Upper lobe of left lung (tissue), 4 donors: ENCODE results near the gene IGSF9B.

Source experiments
- POLR2A ChIP-seq, 4 donors: fragments of 450-650 bp; IDR thresholded peaks; one replicate each; pipeline ENCODE4 v1.5.1; 2016 to 2017; ENCODE audit warnings: antibody characterized with exemption in 4 of 4, mild to moderate bottlenecking in 2 of 4
- POLR2AphosphoS5 ChIP-seq, 2 donors: sonication (generic); formaldehyde crosslinking; IDR thresholded peaks; one replicate each; pipeline ENCODE4 v1.5.1; 2017; ENCODE audit warnings: antibody characterized with exemption in 2 of 2
- TF ChIP-seq, protein P1 (sequence below), 6 experiments: fragments of 450-650 bp in 4 of 6; fragments of 200-600 bp in 2 of 6; sonication (generic) in 2 of 6; IDR thresholded peaks; one replicate each; pipeline ENCODE4 v1.5.1; 2016 to 2019; ENCODE audit warnings: antibody characterized with exemption in 6 of 6

DNA sequence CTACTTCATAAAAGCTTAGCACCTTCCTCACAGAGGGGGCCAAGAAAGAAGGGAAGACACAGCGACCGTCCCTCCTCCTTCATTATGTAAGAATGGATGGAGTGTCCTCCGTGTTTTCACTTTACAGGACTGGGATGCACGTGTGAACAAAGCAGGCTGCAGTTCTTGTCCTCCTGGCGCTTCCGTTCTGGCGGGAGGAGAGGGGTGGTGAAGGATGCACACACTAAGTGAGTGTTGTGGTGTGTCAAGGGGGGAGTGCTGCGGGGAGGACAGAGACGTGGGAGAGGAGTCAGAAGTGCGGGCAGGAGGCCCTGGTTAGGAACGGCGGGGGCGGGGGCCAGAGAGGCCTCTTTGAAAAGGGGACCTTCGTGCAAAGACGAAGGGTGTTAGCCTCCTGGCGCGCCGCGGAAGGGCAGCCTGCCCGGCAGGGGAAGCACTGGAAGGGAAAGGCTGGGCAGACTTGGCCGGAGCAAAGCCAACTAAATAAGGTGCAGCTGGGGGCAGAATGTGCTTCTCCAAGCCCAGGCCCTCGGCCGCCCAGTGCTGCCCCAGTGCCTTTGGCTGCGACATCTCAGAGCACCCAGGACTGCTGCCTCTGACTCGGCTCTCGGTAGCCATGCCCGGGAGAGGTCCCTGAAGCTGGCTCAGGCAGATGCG, 27.0 kb upstream of the IGSF9B start:
- TF ChIP-seq POLR2A (IDR thresholded peaks at IDR 0.05) (no peak), POLR2AphosphoS5 (IDR thresholded peaks at IDR 0.05) (no peak)
- TF ChIP-seq, protein P1, sequence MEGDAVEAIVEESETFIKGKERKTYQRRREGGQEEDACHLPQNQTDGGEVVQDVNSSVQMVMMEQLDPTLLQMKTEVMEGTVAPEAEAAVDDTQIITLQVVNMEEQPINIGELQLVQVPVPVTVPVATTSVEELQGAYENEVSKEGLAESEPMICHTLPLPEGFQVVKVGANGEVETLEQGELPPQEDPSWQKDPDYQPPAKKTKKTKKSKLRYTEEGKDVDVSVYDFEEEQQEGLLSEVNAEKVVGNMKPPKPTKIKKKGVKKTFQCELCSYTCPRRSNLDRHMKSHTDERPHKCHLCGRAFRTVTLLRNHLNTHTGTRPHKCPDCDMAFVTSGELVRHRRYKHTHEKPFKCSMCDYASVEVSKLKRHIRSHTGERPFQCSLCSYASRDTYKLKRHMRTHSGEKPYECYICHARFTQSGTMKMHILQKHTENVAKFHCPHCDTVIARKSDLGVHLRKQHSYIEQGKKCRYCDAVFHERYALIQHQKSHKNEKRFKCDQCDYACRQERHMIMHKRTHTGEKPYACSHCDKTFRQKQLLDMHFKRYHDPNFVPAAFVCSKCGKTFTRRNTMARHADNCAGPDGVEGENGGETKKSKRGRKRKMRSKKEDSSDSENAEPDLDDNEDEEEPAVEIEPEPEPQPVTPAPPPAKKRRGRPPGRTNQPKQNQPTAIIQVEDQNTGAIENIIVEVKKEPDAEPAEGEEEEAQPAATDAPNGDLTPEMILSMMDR (IDR thresholded peaks at IDR 0.05), result no peak
